HCT116 (cell line): ENCODE results near the gene TAF8. TPM values are rescaled to one million over a fixed set of nuclear protein-coding genes. Genes with fewer than 3 reads are reported as not detected.

Experiments used
- ATAC-seq: fragments of 200-7000 bp; cut with Tn5 transposase; 2 replicates; pipeline ENCODE4 v1.9.1; 2020; ENCODE audit warnings: mild to moderate bottlenecking, moderate library complexity
- BruUV-seq: library from RNA; stranded (reverse); fragments of 400-500 nt; replicated peaks from 2 replicates; lab custom pipeline; 2021; lab: Mats Ljungman, UMichigan
- CTCF ChIA-PET: fragments of 300-600 bp; sonication (Branson Sonifier 250); formaldehyde crosslinking; loops from one replicate; lab custom pipeline; 2021; ENCODE audit warnings: antibody characterized with exemption; lab: Charles Lee
- POLR2A ChIA-PET: fragments of 300-600, 350-600 bp; sonication (Branson Sonifier 250); formaldehyde crosslinking; loops from one replicate; lab custom pipeline; 2021; ENCODE audit warnings: antibody characterized with exemption; lab: Charles Lee
- RAD21 ChIA-PET, 2 experiments: fragments of 300-600 bp; sonication (Branson Sonifier 250); formaldehyde crosslinking; loops; one replicate each; lab custom pipeline; 2023; ENCODE audit warnings: low total read pairs in 2 of 2; ENCODE audit not compliant: uncharacterized antibody in 2 of 2, unreplicated experiment in 2 of 2, low non-redundant PET in 1 of 2; lab: Charles Lee
- DNase-seq: peaks from one replicate; pipeline ENCODE4 v3.0.0-alpha.2; 2010; ENCODE audit warnings: low read depth, low spot score
- H2AFZ ChIP-seq: fragments of 200-600 bp; shearing (Covaris generic), sonication (generic); 2 replicates; pipeline ENCODE4 v1.6.1; 2017; ENCODE audit warnings: low read depth, mixed run types, mixed read lengths, antibody characterized with exemption, low read length; ENCODE audit not compliant: poor library complexity, severe bottlenecking
- H3K27ac ChIP-seq: 2 replicates; pipeline ENCODE4 v1.5.1; 2012; ENCODE audit warnings: low read depth, low read length
- H3K27me3 ChIP-seq: fragments of 200-600 bp; sonication (generic); 2 replicates; pipeline ENCODE4 v1.6.1; 2016; ENCODE audit warnings: mixed run types, low read length, mixed read lengths; ENCODE audit not compliant: insufficient read depth
- H3K36me3 ChIP-seq, 2 experiments: fragments of 200-500 bp in 1 of 2; fragments of 200-600 bp in 1 of 2; sonication (Bioruptor generic) in 1 of 2; sonication (generic) in 1 of 2; 2 replicates each; pipeline versions ENCODE4 v1.5.1 to v1.6.1; 2014 to 2016; ENCODE audit warnings: low read length in 2 of 2, inconsistent platforms in 1 of 2, mixed read lengths in 1 of 2, mixed run types in 1 of 2; ENCODE audit not compliant: insufficient read depth in 2 of 2, control insufficient read depth in 1 of 2
- H3K4me1 ChIP-seq, 2 experiments: fragments of 200-600 bp in 1 of 2; sonication (generic) in 1 of 2; 2 replicates each; pipeline versions ENCODE4 v1.5.1 to v1.6.1; 2012 to 2017; ENCODE audit warnings: low read length in 2 of 2, inconsistent platforms in 1 of 2, mild to moderate bottlenecking in 1 of 2, mixed read lengths in 1 of 2, mixed run types in 1 of 2, moderate library complexity in 1 of 2; ENCODE audit not compliant: insufficient read depth in 2 of 2, control insufficient read depth in 1 of 2
- H3K4me2 ChIP-seq: fragments of 200-600 bp; sonication (generic); 2 replicates; pipeline ENCODE4 v1.6.1; 2017; ENCODE audit warnings: mixed run types, low read length, mixed read lengths
- H3K4me3 ChIP-seq, 2 experiments: fragments of 200-600 bp in 1 of 2; sonication (generic) in 1 of 2; replicated peaks in 1 of 2; 2 replicates each; pipeline ENCODE4 v1.5.1; 2011 to 2016; ENCODE audit warnings: low read length in 2 of 2, control low read depth in 1 of 2, low read depth in 1 of 2, mild to moderate bottlenecking in 1 of 2, mixed read lengths in 1 of 2, mixed run types in 1 of 2
- H3K79me2 ChIP-seq: fragments of 200-600 bp; sonication (generic); 2 replicates; pipeline ENCODE4 v1.6.1; 2017; ENCODE audit warnings: mild to moderate bottlenecking, mixed run types, low read length, moderate library complexity, mixed read lengths; ENCODE audit not compliant: insufficient read depth
- H3K9ac ChIP-seq: fragments of 200-600 bp; sonication (generic); 2 replicates; pipeline ENCODE4 v1.6.1; 2016; ENCODE audit warnings: low read length, mixed read lengths
- H3K9me2 ChIP-seq: fragments of 200-600 bp; sonication (generic), shearing (Covaris generic); 2 replicates; pipeline ENCODE4 v1.6.1; 2017; ENCODE audit warnings: mixed run types, mild to moderate bottlenecking, moderate library complexity; ENCODE audit not compliant: insufficient read depth
- H3K9me3 ChIP-seq, 2 experiments: fragments of 200-500 bp in 1 of 2; fragments of 200-600 bp in 1 of 2; sonication (Bioruptor generic) in 1 of 2; sonication (generic) in 1 of 2; 2 replicates each; pipeline ENCODE4 v1.6.1; 2014 to 2017; ENCODE audit warnings: low read length in 2 of 2, mixed read lengths in 2 of 2, inconsistent platforms in 1 of 2, low read depth in 1 of 2, mild to moderate bottlenecking in 1 of 2, mixed run types in 1 of 2, moderate library complexity in 1 of 2; ENCODE audit not compliant: control insufficient read depth in 1 of 2, insufficient read depth in 1 of 2
- H4K20me1 ChIP-seq: fragments of 200-600 bp; sonication (generic), shearing (Covaris generic); 2 replicates; pipeline ENCODE4 v1.6.1; 2017; ENCODE audit warnings: mixed run types, mild to moderate bottlenecking, moderate library complexity; ENCODE audit not compliant: insufficient read depth
- CBX3 ChIP-seq: IDR thresholded peaks from 2 replicates; pipeline ENCODE4 v1.6.1; 2012; ENCODE audit warnings: low read depth
- EGR1 ChIP-seq: IDR thresholded peaks from 2 replicates; pipeline ENCODE4 v1.6.1; 2012; ENCODE audit warnings: low read depth
- ELF1 ChIP-seq: IDR thresholded peaks from 2 replicates; pipeline ENCODE4 v1.6.1; 2012; ENCODE audit warnings: low read depth, borderline replicate concordance
- EZH2 ChIP-seq: fragments of 200-600 bp; sonication (generic); IDR thresholded peaks from 2 replicates; pipeline ENCODE4 v1.6.1; 2017; ENCODE audit warnings: antibody characterized with exemption, mixed run types
- EZH2phosphoT487 ChIP-seq: fragments of 200-600 bp; IDR thresholded peaks from 2 replicates; pipeline ENCODE4 v1.6.1; 2018; ENCODE audit warnings: antibody characterized with exemption, borderline replicate concordance
- JUND ChIP-seq: IDR thresholded peaks from 2 replicates; pipeline ENCODE4 v1.6.1; 2012
- POLR2A ChIP-seq: IDR thresholded peaks from 2 replicates; pipeline ENCODE4 v1.7.0; 2011; ENCODE audit warnings: borderline replicate concordance; ENCODE audit not compliant: insufficient read depth, insufficient read length; ENCODE audit errors: extremely low read depth
- POLR2AphosphoS5 ChIP-seq: IDR thresholded peaks from 2 replicates; pipeline ENCODE4 v1.6.1; 2011; ENCODE audit warnings: mild to moderate bottlenecking, low read depth, low read length, moderate library complexity
- RAD21 ChIP-seq: IDR thresholded peaks from 2 replicates; pipeline ENCODE4 v1.6.1; 2012; ENCODE audit warnings: low read depth, mild to moderate bottlenecking
- SP1 ChIP-seq: IDR thresholded peaks from 2 replicates; pipeline ENCODE4 v1.6.1; 2012; ENCODE audit warnings: low read depth
- SRF ChIP-seq: IDR thresholded peaks from 2 replicates; pipeline ENCODE4 v1.6.1; 2012; ENCODE audit warnings: low read depth
- TCF7L2 ChIP-seq: IDR thresholded peaks from 2 replicates; pipeline ENCODE4 v1.7.0; 2011; ENCODE audit warnings: borderline replicate concordance, inconsistent platforms; ENCODE audit not compliant: insufficient read depth, insufficient read length; ENCODE audit errors: extremely low read depth
- ZFX ChIP-seq: fragments of 450-650 bp; IDR thresholded peaks from 2 replicates; pipeline ENCODE4 v1.6.1; 2017
- intact Hi-C: fragments of 100-400 bp; cut with micrococcal nuclease; formaldehyde crosslinking; loops from 2 replicates; pipeline ENCODE4 v1.10.0; 2022
- total RNA-seq: library from RNA; stranded (reverse); gene quantifications from one replicate; pipeline ENCODE4 v1.2.1, GENCODE V29; 2021; ENCODE audit not compliant: unreplicated experiment
- TF ChIP-seq, protein P1 (sequence below): IDR thresholded peaks from 2 replicates; pipeline ENCODE4 v1.6.1; 2012
- TF ChIP-seq, protein P2 (sequence below): IDR thresholded peaks from 2 replicates; pipeline ENCODE4 v1.6.1; 2012; ENCODE audit warnings: low read depth
- TF ChIP-seq, protein P3 (sequence below): IDR thresholded peaks from 2 replicates; pipeline ENCODE4 v1.6.1; 2011; ENCODE audit warnings: mild to moderate bottlenecking, low read length, moderate library complexity; ENCODE audit not compliant: insufficient replicate concordance; ENCODE audit errors: extremely low read depth

The TAF8 gene
- total RNA-seq, 1 experiment from 2014 or later: 29.5 TPM

GRCh38 chr6:42104804-42105125 lies 54.4 kb downstream of the TAF8 start:
- Histone ChIP-seq H2AFZ (no peak overlapping the region), H3K9me3 (no peaks in the 10 kb centered on the region), H3K9me2 (no peaks in the 10 kb centered on the region), H3K27ac (no peak overlapping the region), H3K4me1 (peaks cover 21 to 35% of the 10 kb centered on the region in 2 experiments), H3K36me3 (peaks cover 3 to 11% of the 10 kb centered on the region in 2 experiments; a peak in 2 of 4 replicates), H3K4me2 (no peak overlapping the region), H3K9ac (no peak overlapping the region), H3K79me2 (no peaks in the 10 kb centered on the region), H3K27me3 (no peaks in the 10 kb centered on the region), H3K4me3 (no peak overlapping the region), H4K20me1 (no peaks in the 10 kb centered on the region)
- CTCF ChIA-PET: no interaction called here
- DNase-seq (no peak), ATAC-seq (no peak)
- no TSS peak for BruUV-seq
- POLR2A ChIA-PET: no interaction called here
- RAD21 ChIA-PET: no interaction called here
- TF ChIP-seq ELF1: no peak
- TF ChIP-seq POLR2A: no peak
- no peak for TF ChIP-seq EZH2phosphoT487
- TF ChIP-seq, protein P1, sequence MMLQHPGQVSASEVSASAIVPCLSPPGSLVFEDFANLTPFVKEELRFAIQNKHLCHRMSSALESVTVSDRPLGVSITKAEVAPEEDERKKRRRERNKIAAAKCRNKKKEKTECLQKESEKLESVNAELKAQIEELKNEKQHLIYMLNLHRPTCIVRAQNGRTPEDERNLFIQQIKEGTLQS: no peak
- intact Hi-C loops: loop anchor here (5.0 kb wide), 1 partner anchor 38 kb away; the partner anchor contains the start of gene C6orf132

DNA sequence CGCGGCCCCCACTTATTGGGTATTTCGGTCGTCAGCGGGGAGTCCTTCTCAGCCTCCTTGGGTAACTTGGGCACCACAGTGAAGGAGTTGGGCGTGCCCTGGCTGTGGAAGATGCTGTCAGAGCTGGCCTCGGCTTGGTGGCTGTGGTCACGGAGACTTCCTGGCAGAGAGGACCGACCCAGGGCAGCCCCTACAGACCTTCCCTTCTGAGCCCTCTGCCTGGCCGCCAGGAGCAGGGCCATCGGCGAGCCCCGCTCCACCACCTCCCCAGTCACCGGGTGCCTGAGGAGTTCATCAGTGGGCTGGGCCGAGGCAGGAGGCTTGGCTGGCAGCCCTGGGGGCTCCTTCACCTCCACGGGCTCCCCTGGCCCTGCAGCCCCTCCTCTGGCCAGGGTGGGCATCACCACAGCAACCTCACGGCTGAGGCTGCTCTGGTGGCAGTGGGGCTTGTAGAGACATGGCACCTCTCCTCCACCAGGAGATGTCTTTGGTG lies 54.9 kb downstream of the TAF8 start:
- peaks cover 3 to 12% of the 10 kb centered on the region in 2 experiments; a peak in 2 of 4 replicates for H3K36me3 ChIP-seq
- ChIA-PET CTCF (no interaction called here), RAD21 (no interaction called here)
- no peak for TF ChIP-seq SRF
- TF ChIP-seq, protein P2, sequence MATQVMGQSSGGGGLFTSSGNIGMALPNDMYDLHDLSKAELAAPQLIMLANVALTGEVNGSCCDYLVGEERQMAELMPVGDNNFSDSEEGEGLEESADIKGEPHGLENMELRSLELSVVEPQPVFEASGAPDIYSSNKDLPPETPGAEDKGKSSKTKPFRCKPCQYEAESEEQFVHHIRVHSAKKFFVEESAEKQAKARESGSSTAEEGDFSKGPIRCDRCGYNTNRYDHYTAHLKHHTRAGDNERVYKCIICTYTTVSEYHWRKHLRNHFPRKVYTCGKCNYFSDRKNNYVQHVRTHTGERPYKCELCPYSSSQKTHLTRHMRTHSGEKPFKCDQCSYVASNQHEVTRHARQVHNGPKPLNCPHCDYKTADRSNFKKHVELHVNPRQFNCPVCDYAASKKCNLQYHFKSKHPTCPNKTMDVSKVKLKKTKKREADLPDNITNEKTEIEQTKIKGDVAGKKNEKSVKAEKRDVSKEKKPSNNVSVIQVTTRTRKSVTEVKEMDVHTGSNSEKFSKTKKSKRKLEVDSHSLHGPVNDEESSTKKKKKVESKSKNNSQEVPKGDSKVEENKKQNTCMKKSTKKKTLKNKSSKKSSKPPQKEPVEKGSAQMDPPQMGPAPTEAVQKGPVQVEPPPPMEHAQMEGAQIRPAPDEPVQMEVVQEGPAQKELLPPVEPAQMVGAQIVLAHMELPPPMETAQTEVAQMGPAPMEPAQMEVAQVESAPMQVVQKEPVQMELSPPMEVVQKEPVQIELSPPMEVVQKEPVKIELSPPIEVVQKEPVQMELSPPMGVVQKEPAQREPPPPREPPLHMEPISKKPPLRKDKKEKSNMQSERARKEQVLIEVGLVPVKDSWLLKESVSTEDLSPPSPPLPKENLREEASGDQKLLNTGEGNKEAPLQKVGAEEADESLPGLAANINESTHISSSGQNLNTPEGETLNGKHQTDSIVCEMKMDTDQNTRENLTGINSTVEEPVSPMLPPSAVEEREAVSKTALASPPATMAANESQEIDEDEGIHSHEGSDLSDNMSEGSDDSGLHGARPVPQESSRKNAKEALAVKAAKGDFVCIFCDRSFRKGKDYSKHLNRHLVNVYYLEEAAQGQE: no peak
- no peak for TF ChIP-seq POLR2AphosphoS5
- TF ChIP-seq SP1: no peak
- no peak for TF ChIP-seq EZH2phosphoT487
- no peak for TF ChIP-seq ELF1
- no peak for TF ChIP-seq EZH2
- no peak for TF ChIP-seq EGR1
- no peak for TF ChIP-seq CBX3
- no peak for TF ChIP-seq JUND
- TF ChIP-seq, protein P1: no peak
- TF ChIP-seq TCF7L2: no peak
- TF ChIP-seq, protein P3, sequence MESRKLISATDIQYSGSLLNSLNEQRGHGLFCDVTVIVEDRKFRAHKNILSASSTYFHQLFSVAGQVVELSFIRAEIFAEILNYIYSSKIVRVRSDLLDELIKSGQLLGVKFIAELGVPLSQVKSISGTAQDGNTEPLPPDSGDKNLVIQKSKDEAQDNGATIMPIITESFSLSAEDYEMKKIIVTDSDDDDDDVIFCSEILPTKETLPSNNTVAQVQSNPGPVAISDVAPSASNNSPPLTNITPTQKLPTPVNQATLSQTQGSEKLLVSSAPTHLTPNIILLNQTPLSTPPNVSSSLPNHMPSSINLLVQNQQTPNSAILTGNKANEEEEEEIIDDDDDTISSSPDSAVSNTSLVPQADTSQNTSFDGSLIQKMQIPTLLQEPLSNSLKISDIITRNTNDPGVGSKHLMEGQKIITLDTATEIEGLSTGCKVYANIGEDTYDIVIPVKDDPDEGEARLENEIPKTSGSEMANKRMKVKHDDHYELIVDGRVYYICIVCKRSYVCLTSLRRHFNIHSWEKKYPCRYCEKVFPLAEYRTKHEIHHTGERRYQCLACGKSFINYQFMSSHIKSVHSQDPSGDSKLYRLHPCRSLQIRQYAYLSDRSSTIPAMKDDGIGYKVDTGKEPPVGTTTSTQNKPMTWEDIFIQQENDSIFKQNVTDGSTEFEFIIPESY: no peak
- TF ChIP-seq RAD21: no peak
- TF ChIP-seq ZFX: no peak

More for the DNA sequence above, 54.9 kb downstream of the TAF8 start:
- Histone ChIP-seq H3K27ac (no peak overlapping the region), H3K4me3 (no peak overlapping the region), H3K9ac (no peak overlapping the region), H3K9me3 (no peaks in the 10 kb centered on the region), H2AFZ (no peak overlapping the region), H3K27me3 (no peaks in the 10 kb centered on the region), H3K9me2 (no peaks in the 10 kb centered on the region), H3K79me2 (no peaks in the 10 kb centered on the region), H4K20me1 (no peaks in the 10 kb centered on the region), H3K4me1 (peaks cover 17 to 30% of the 10 kb centered on the region in 2 experiments), H3K4me2 (no peak overlapping the region)
- ATAC-seq: no peak
- POLR2A ChIA-PET: no interaction called here
- no peak for DNase-seq
- intact Hi-C loops: no loop called here
- no TSS peak for BruUV-seq
